ENCODE measurements around the gene TBPL2.
"Not testable (repeated sequence)": the region's sequence is repeated elsewhere in the genome, so short reads cannot be mapped to it uniquely, and the experiment has no call there.

TBPL2 gene

DNA sequence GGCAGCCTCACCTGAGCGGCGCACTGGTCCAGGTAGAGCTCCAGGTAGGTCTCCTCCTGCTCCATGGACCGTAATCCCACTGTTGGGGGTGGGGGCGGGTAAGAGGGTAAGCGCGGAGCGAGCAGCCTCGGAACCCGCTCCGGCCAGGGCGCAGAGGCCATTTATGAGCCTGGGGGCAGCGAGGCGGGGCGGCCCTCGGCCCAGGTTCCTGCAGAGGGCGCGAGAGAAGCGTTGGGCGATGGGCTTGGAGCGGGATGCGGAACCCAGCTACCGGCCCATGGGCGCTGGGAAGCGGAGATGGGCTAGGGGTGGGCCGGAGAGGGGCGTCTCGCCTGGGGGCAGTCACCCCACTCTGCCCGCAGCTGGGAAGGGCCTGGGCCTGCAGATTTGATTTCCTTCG is at the start of gene TBPL2:
TSS of gene TBPL2 (minus strand) at position 232 of the 400 bp plus-strand sequence. CDS start at position 65, 167 bp downstream.
- DNase-seq: no peak

DNA sequence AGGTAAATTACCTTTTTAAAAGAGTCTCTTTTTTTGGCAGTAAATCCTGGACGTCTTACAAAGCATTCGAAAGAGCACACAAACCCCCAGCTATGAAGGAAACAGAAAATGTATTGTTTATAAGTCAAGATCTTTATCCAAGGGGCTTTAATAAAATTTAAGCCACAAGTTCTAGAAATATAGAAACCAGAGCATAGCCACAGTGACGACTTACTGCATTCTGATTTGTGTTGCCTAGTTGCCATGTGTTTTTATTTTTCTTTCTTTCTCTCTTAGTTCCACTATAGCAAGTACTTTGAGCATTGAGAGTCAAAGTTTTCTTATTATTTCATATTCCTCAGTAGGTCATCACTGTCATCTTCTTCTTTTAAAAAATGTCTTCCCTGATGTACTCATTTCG is 47.8 kb upstream of the TBPL2 start:
- no peak for DNase-seq

DNA sequence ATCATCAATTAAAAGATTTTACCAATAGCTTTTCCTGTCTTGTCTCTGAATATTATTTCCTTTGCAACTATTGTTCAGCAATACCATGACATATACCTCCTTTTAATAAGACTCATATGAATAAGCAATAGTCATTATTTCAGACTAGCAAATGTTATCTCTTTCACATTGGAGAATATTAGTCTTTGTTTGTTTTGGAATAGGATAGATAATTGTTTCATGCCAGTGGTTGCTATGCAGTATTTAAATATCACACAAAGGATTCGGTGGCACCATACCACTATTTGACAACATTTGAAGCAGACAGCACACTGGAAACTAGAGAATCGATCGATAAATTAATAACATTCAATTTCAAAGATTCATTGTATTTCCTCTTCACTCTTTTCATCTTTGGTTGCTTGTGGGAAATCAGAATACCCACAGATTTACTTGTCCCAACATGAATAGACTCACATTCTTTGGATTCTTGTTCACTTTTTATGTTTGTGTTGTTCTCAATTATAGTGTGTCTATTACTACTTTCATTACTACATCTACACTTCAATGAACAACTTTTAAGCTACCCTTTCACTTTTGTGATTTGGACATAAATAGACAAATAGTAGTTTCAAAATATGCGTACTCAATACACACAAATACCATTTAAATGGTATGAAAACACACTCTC is 42.7 kb upstream of the TBPL2 start:
- DNase-seq: no peak

DNA sequence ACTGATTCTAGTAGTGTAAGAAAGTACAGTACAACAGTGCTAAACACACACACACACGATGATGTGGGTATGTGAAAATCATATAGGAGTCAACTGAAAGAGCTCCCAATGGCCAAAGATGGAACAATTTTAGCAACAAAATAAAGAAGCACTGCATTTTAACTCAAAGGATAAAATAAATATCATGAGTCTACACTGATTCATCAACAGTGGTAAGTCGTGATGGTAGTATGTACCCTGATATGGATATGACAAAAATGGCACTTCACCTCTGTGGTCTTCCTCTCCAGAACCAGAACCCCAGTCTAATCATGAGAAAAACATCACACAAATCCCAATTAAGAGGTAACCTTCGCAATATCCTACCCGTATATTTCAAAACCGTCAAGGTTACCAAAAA is 41.4 kb upstream of the TBPL2 start:
- no peak for DNase-seq

DNA sequence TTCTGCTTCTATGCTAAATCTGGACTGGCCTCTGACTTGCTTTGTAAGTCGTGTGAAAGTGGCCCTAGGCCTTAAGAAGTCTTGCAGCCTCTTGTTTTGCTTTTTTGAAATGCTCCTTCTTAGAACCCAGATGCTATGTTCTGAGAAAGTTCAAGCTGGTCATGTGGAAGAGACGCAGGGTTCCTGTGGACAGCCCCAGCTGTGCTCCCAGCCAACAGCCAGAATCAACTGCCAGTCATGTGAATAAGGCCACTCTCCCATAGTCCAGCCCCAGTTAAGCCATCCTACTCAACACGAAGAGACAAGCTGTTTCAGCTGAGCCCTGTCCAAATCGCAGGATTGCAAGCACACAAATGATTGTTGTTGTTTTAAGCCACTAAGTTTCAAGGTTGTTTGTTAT is 37.3 kb upstream of the TBPL2 start:
- DNase-seq: no peak

DNA sequence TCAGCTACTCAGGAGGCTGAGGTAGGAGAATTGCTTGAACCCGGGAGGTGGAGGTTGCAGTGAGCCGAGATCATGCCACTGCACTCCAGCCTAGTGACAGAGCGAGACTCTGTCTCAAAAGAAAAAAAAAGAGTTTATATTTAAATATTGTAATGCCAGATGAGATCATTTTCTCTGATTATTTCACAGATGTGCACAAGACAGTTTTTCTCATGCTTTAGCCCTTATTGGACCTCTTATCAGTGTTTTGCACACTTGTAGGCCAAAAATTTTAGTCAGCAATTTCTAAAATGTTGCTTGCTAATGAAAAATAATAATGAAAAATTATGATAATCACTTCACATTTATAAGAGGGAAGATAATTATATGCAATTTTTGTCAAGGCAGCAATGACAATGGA is 36.0 kb upstream of the TBPL2 start:
- not testable (repeated sequence) for DNase-seq

DNA sequence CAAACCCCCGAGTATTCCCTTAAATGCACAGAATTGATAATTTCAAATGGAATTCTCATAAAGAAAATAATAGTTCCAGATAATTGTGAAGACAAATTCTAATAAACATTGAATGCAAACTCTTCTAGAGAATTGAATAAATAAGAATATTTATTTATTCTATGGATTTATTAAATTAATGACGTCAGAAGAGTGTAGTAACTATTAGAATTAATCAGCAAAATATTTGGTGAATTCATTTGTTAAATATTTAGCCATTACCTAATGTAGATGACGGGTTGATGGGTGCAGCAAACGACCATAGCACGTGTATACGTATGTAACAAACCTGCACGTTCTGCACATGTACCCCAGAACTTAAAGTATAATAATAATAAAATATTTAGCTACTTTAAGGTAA is 33.4 kb upstream of the TBPL2 start:
- DNase-seq: no peak

DNA sequence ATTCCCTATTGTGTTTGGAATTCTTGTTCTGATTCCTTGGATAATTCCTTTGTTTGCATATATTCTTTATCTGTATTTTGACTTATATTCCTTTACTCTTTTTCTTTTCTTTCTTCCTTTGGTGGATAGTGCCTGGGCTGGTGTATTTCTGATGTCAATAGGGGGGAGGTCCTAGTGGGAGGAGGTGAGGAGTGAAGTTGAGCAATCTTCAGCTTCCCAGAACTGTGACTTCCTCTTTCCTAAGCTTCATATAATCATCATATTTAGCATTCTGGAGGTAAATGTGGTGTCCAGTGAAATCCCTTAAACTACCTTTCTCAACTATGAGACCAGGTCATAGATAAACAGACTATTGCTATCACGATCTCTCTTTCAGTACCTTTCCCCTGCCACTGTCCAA is 29.6 kb upstream of the TBPL2 start:
- no peak for DNase-seq

DNA sequence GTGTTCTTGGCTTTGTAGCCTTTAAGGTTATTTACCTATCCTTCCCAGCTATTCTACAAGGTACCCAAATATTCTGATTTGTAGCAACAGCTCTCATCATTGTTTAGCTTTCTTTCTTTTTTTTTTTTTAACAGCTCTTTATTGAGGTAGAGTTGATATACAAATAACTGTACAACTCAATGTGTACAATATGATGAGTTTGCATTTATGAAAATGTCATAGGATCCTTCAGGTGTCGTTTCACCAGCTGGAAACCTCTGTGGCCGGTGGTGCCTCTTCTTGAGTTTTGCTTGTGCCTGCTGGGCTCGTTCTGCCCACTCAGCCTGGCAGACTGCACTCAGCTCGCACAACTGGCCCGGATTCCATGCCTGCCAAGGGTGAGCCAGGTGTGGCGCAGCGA is 26.9 kb upstream of the TBPL2 start:
- DNase-seq: no peak

DNA sequence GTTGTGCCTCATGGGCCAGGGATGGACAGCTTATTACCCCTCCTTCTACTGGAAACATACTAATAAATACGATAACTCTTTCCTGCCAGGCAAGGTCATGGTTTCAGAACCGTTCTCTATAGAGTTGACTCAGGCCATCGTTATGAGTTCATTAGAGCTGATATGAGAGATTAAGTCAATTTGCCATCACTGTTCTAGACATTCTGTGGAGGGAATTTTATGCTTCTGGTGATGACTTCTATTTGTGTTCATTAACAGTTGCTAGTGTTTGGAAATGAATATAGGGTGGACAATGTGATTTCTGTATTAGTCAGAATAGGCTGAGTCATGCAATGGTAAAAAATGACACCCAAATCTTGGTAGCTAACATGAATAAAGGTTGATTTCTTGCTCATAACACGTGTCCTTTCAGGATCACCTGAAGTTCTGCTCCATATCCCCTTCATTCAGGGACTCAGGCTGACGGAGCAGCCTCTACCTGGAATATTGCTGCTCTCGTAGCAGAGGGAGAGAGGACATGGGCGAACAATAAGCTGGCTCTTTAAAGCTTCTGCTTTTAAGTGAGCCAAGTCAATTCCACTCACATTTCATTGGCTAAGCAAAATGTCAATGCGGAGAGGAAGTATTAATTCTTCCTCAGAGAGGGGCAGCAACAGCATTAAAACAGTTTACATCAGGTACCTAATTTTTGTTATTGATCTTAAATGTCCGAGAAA is 18.5 kb upstream of the TBPL2 start:
- no peak for DNase-seq

DNA sequence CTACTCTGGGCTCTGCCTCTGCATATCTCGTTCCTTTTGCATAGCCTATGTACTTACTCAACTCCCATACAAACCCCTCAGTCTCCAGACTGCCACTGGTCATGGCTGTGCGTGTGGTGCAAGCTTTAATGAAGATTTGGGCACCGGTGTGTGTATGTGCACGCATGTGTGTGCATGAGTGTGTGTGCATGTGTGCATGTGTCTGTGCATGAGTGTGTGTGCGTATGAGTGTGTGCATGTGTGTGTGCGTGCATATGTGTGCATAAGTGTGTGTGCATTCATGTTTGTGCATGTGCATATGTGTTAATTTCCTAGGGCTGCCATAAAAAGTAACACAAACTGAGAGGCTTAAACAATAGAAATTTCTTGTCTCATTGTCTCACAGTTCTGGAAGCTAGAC is 17.1 kb upstream of the TBPL2 start:
- DNase-seq: no peak

DNA sequence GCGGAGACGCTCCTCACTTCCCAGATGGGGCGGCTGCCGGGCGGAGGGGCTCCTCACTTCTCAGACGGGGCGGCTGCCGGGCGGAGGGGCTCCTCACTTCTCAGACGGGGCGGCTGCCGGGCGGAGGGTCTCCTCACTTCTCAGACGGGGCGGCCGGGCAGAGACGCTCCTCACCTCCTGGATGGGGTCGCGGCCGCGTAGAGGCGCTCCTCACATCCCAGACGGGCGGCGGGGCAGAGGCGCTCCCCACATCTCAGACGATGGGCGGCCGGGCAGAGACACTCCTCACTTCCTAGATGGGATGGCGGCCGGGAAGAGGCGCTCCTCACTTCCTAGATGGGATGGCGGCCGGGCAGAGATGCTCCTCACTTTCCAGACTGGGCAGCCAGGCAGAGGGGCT is 16.0 kb upstream of the TBPL2 start:
- not testable (repeated sequence) for DNase-seq

DNA sequence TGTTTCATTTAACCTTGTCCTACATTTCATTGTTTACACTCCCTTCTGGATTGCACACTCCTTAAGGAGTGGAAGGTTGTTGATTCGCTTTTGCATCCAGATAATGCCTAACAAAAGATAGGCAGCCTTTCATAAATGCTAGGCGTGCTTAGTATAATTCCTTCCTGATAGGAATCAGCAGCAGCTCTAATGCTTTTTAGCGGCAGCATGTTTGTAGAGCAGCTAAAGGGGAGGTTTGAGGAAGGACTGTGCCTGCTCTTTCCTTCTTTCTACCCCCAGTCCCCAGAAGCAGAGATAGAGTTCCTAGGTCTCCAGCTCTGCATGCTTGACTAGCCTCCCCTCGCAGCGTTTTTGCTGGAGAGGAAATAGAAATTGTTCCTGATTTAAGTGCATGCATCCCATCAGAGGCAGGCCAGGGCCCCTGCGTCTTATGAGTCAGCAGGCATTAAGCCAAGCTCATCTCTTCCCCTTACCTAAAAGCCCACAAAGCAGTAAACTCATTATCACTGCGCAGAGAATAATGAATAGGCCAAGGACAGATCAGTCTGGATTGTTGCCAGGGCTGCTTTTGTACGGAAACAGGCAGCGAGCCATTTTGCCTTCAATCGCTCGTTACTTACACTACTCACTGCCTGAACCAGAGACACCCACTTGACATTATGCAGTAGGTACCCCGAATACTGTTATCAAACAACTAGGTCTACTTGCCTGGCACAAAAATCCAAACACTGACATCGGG is 14.0 kb upstream of the TBPL2 start:
- DNase-seq: no peak

DNA sequence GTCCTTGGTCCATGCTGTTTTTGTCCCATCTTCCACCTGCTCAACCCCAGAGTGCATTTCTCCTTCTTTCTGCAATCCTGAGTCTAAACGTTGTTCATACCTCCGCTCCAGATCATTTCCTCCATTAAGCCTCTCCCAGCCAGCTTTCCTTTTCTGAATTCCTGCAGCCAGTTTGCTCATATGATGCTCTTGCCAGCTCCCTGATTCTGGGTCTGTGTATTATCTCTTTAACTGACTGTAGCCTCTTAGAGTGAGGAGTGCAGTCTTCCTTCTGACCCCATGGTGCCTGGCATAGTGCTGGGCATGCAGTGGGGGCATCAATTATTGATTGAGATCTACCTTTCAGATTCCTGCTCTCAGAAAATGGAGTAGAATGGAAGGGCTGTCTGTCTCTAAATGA is 11.5 kb upstream of the TBPL2 start:
- DNase-seq: no peak

DNA sequence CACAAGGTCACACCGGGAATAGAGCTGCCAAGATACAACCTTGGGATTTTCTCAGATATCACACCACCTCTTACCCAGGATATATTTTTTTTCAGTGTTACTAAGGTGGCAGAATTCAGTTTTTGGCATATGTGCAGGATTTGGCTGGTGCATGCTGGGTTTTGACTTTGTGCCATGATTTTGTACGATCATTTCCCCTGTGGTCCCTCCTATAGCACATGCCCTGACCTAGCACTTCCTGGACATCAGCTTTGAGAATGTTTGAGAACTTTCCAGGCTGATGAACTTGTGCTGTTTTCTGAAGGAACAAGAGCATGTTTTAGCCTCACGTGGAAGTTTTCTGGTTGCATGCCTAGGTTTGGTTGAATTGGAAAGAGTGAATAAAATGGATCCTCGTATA is 11.0 kb upstream of the TBPL2 start:
- no peak for DNase-seq

DNA sequence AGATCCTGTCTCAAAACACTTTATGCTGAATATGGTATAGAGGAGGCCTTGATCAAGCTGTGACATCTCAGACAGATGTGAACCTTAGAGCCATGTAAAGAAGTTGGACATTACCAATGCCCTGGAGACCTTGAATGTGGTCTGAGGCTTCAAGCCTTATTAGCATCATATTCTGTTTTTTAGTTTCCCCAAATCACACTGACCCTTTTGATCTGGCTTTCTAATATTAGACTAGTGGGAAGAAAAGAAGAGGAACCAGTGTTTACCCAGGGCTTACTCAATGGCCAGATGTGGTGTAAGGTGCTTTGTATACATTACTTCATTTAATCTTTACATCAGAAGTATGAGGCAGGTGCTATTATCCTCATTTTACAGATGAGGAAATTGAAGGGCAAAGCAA is 10.6 kb upstream of the TBPL2 start:
- DNase-seq: no peak

DNA sequence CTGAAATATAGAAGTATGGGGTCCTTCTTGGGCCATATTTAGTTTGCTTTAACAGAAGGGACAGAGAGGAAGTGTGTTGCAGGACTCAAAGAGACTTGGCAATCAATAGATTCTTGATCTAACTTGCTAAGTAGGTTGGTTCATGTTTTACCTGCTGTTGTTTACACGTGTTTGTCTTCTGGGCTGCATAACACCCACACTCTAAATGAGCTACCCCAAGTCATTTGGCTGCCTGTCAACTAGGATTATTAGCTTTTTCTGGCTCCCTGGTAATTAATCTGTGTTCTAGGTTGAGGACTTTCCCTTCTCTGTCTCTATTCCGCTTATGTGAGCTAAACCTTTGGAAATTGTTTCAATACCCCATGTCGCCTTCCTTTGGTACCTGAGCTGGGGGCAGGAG is 10.1 kb upstream of the TBPL2 start:
- no peak for DNase-seq

DNA sequence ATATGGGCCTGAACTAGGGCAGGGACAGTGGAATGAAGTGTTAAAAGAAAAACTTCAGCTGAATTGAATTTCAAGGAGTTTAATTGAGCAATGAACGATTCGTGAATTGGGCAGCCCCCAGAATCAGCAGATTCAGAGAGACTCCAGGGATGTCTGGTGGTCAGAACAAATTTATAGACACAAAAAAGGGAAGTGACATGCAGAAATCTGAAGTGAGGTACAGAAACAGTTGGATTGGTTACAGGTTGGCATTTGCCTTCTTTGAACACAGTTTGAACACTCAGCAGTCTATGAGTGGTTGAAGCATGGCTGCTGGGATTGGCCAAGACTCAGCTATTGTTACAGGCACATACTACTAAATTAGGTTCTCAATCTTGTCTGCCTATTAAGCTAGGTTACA is 9.7 kb upstream of the TBPL2 start:
- no peak for DNase-seq

DNA sequence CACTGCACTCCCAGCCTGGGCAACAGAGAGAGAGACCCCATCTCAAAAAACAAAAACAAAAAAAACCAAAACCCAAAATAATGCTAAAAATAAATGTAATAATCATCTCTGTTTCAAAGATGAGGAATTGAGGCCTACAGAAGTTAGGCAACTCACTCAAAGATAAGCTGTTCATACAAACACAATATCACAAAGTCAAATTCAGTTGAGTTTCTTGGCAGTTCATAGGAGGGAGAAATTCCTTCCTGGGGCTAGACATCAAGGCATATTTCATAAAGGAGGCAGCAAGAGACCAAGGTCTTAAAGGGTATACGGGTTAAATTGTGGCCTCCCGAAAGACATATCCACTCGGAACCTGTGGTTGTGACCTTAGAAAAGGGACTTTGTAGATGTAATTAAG is 8.7 kb upstream of the TBPL2 start:
- DNase-seq: no peak

DNA sequence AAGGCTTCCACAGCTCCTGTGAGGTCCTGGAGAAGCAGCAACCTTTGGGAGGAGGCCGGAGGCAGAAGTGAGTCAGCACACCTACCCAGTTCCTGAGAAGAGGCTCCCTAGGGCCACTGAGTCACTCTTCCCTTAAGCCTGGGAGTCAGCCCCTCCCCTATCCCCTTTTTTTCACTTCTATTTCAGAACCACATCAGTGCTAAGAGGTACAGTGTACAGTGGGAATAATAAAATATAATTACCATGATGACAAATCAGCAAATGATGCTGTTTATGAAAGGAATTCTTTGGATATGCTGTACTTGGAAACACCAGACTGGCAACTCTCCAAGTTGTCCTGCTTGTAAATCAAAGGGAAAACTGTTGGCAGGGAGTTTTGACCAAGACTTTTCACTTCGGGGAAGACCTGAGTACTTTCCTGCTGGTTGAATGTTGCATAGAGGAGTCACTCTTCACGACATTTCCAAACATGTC is 7.8 kb upstream of the TBPL2 start:
- no peak for DNase-seq

DNA sequence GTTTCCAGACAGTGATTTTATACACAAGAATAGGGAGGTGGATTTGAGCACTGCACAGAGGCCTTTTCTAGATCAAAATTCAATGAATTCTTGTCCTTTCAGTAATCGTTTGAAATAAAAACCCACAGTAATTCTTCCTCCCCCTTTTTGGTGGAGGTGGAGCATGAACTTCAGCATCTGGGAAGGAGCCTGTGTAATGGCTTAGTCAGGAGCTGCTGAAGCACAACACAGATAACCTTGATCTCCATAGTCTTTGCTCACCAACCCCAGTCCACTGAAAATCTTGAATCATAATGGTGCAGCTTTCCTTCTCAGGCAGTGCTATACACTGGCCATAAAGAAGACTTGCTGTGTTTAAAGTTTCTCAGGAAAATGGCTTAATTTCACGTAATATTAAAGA is 6.4 kb upstream of the TBPL2 start:
- DNase-seq: no peak

DNA sequence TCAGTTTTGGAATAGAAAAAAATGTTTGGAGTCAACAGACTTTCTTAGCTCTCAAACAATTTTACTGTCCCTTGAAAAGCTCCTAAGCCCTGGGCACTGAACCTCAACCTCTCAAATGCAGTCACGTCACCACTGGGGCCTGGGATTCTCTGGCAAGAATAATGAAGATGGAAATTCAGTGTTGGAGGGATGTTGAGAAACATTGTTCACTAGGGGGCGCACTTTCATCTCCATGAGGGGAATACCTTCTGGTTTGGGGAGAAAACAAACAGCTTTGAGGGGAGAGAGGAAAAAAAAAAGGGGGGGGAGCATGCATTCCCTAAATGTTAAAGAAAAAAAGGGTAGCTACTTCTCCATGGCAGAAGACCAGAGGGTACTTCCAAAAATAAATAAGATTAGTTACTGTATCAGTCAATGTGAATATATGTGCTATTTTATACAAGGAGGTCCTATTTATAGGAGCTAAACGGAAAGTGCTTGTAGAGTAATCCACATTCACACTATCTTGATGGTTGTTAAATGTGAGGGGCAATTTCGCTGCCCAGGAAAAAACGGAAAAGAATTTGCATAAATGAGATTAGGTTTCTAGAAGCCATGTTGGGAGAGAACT is 5.8 kb upstream of the TBPL2 start:
- DNase-seq: no peak

DNA sequence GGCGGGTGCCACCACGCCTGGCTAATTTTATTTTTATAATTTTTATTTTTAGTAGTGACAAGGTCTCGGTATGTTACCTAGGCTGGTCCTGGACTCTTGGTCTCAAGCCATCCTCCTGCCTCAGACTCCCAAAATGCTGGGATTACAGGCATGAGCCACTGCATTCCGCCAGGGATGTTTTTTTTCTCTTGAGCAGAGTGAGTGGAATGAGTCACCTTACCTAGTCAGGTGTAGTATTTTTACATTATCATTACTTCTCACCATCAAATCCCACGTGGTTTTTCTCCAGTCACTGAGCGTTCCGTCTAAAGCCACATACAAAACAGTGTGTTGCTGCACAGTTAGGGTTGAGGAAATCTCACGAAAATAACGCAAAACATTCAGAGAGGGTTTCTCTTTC is 870 bp upstream of the TBPL2 start:
- DNase-seq: no peak

Data from right forelimb (tissue), 1 donor.